Testis (tissue), 2 donors: Measurements from ENCODE around the gene ACYP2.

ENCODE experiments used
- POLR2A ChIP-seq: fragments of 450-650 bp; IDR thresholded peaks from one replicate; pipeline ENCODE4 v1.6.1; 2017; ENCODE audit warnings: antibody characterized with exemption, mild to moderate bottlenecking, moderate library complexity
- TF ChIP-seq, protein P1 (sequence below), 3 experiments: fragments of 450-650 bp in 2 of 3; fragments of 200-600 bp in 1 of 3; sonication (generic) in 1 of 3; IDR thresholded peaks; one replicate each; pipeline ENCODE4 v1.5.1; 2016 to 2019; ENCODE audit warnings: antibody characterized with exemption in 3 of 3, mild to moderate bottlenecking in 2 of 3, moderate library complexity in 1 of 3

DNA sequence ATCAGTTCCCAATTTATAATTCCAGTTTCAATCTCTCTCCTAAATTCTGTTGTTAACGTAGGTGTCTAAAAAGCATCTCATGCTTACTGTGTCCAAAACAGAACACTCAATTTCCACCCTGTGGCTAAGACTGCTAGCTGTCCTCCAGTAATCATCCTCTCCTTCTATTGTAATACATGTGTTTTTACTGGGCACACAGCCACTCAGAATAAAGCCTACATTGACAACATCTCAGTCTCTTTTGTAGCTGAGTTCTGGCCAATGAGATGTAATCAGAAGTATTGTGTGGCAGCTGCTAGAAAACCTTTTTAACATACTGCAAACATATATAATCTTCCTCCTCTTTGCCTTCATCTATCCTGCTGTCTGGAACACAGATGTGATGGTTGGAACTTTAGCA is 170.0 kb downstream of the ACYP2 start:
- TF ChIP-seq, protein P1, sequence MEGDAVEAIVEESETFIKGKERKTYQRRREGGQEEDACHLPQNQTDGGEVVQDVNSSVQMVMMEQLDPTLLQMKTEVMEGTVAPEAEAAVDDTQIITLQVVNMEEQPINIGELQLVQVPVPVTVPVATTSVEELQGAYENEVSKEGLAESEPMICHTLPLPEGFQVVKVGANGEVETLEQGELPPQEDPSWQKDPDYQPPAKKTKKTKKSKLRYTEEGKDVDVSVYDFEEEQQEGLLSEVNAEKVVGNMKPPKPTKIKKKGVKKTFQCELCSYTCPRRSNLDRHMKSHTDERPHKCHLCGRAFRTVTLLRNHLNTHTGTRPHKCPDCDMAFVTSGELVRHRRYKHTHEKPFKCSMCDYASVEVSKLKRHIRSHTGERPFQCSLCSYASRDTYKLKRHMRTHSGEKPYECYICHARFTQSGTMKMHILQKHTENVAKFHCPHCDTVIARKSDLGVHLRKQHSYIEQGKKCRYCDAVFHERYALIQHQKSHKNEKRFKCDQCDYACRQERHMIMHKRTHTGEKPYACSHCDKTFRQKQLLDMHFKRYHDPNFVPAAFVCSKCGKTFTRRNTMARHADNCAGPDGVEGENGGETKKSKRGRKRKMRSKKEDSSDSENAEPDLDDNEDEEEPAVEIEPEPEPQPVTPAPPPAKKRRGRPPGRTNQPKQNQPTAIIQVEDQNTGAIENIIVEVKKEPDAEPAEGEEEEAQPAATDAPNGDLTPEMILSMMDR (IDR thresholded peaks at IDR 0.05): no peak
- no peak for TF ChIP-seq POLR2A
